Adrenal gland (tissue), 12 donors: ENCODE results near the gene FAS. TPM values are rescaled to one million over a fixed set of nuclear protein-coding genes. Genes with fewer than 3 reads are reported as not detected.
A peak's percentile ranks its signal among the peaks of the same experiment; 100 is the strongest.

ENCODE experiments used
- DNase-seq, 7 donors: peaks; one replicate each; pipeline ENCODE4 v3.0.0-alpha.2; 2019 to 2020
- H3K27ac ChIP-seq, 5 donors: fragments of 200-600 bp; sonication (generic) in 4 of 5; 1 replicate in 3 of 5; 2 replicates in 2 of 5; pipeline versions ENCODE4 v1.5.1 to v1.8.0; 2016 to 2020; ENCODE audit warnings: mild to moderate bottlenecking in 1 of 5
- H3K27me3 ChIP-seq: fragments of 200-600 bp; 2 replicates; pipeline ENCODE4 v1.8.0; 2021
- H3K36me3 ChIP-seq, 2 donors: fragments of 200-600 bp; replicated peaks in 1 of 2; 1 replicate in 1 of 2; 2 replicates in 1 of 2; pipeline versions ENCODE4 v1.5.1 to v1.8.0; 2018 to 2022
- H3K4me1 ChIP-seq, 2 donors: fragments of 200-600 bp; replicated peaks in 1 of 2; 1 replicate in 1 of 2; 2 replicates in 1 of 2; pipeline versions ENCODE4 v1.5.1 to v1.8.0; 2018 to 2021
- H3K4me3 ChIP-seq, 4 donors: fragments of 200-600 bp; sonication (generic) in 3 of 4; one replicate each; pipeline ENCODE4 v1.5.1; 2016 to 2018
- H3K9me3 ChIP-seq, 3 donors: fragments of 200-600 bp; sonication (generic) in 1 of 3; replicated peaks in 1 of 3; 1 replicate in 2 of 3; 2 replicates in 1 of 3; pipeline versions ENCODE4 v1.5.1 to v1.8.0; 2016 to 2021
- POLR2A ChIP-seq, 2 donors: fragments of 450-650 bp; IDR thresholded peaks; one replicate each; pipeline ENCODE4 v1.6.1; 2017; ENCODE audit warnings: antibody characterized with exemption in 2 of 2, mild to moderate bottlenecking in 2 of 2, moderate library complexity in 1 of 2
- WGBS, 4 donors: extraction: QIAGEN DNeasy Blood & Tissue Kit in 2 of 4; methylation state at CpG; one replicate each; pipeline versions ENCODE4 v1.1.5 to v1.1.7; 2013 to 2017; 5-methylcytosine and 5-hydroxymethylcytosine counted together
- intact Hi-C, 2 donors: fragments of 100-400 bp; cut with DNase I; formaldehyde crosslinking; loops; one replicate each; pipeline versions ENCODE4 v1.14.1 to v1.15.0; 2022 to 2023
- polyA plus RNA-seq, 3 donors: library from polyadenylated mRNA; stranded (reverse); fragments of 200-250 nt in 2 of 3; fragments of 350-450 nt in 1 of 3; fragmentation: Illumina TruSeq in 1 of 3; extraction: RNeasy Lipid Tissue Mini Kit (QIAGEN cat#74804) in 1 of 3; gene quantifications; one replicate each; pipeline ENCODE4 v1.2.3, GENCODE V29; 2013 to 2014
- total RNA-seq, 9 donors: library from RNA; depleted of rRNA in 4 of 9; stranded (reverse); fragments of >200 nt in 4 of 9; fragments of 120-200 nt in 1 of 9; fragmentation: NEBNext Ultra II Directional in 1 of 9; extraction: Animal tissue kit (Norgen Biotek cat#: 25700) in 1 of 9; gene quantifications; one replicate each; pipeline versions ENCODE4 v1.1.0 to v1.2.4, GENCODE V29; 2013 to 2023
- TF ChIP-seq, protein P1 (sequence below), 6 experiments: fragments of 450-650 bp in 4 of 6; fragments of 200-600 bp in 2 of 6; sonication (generic) in 1 of 6; IDR thresholded peaks; 1 replicate in 5 of 6; 2 replicates in 1 of 6; pipeline versions ENCODE4 v1.5.1 to v1.8.0; 2016 to 2021; ENCODE audit warnings: antibody characterized with exemption in 6 of 6, mild to moderate bottlenecking in 2 of 6, moderate library complexity in 1 of 6
- donor health status: healthy with polysubstance abuse.
- donor health status: Bipolar disorder and iron deficiency.
- donor health status: DM: yes; HTN: yes; CAD: no.
- donor health status: DM: no; HTN: no; CAD: no.
- donor health status: DM: no; HTN: no; CAD: no.
- donor health status: DM: yes; HTN: yes; CAD: no.

The FAS gene
- total and polyA plus RNA-seq, 12 donors, result 9.8 to 236 (median 49.5) TPM

DNA sequence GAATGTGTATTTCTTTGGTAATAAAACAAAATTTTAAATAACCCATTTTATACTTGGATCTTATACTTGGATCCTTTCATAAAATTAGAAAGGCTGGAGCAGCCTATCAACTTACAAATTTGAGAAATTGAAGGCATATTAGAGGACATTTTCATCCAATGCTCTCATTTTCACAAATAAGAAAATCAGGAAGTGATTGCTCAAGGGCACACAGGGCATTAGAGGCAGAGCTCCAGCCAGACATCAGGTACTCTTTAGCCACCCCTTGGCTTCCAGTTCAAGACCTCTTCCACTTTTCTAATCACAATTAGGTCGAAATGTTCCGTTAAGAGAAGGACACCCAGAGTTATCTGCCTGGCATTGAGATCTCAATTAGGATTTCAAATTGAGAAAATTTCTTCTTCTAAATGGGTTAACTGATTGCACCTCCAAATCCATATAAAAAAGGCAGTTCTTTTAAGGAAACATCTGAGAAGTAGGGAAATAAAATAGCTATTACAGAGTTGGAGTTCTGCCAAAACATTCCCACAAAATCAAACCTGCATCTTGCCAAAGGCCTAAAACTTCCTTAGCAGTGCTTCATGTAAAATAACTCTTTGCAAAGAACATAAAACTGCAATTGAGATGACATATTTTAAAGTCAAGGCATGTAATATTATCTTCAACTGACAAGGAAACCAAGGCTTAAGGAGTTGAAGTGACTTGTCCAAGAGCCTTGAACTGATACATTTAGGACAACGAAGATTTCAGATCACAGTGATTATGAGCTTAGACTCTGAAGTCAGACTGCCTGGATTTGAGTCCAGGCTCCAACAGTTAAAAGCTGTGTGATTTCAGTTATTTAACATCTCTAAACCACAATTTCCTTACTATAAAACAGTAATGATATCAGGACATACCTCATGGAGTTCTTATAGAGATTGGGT, 40.4 kb upstream of the FAS start:
- H3K27ac ChIP-seq, result peak overlapping the region; percentile 20 to 85 (median 63)
- no peak for DNase-seq
- intact Hi-C loops, result no loop called here
- no peaks in the 10 kb centered on the region for H3K27me3 ChIP-seq
- no peaks in the 10 kb centered on the region for H3K36me3 ChIP-seq
- TF ChIP-seq POLR2A (IDR thresholded peaks at IDR 0.05), result no peak
- TF ChIP-seq, protein P1, sequence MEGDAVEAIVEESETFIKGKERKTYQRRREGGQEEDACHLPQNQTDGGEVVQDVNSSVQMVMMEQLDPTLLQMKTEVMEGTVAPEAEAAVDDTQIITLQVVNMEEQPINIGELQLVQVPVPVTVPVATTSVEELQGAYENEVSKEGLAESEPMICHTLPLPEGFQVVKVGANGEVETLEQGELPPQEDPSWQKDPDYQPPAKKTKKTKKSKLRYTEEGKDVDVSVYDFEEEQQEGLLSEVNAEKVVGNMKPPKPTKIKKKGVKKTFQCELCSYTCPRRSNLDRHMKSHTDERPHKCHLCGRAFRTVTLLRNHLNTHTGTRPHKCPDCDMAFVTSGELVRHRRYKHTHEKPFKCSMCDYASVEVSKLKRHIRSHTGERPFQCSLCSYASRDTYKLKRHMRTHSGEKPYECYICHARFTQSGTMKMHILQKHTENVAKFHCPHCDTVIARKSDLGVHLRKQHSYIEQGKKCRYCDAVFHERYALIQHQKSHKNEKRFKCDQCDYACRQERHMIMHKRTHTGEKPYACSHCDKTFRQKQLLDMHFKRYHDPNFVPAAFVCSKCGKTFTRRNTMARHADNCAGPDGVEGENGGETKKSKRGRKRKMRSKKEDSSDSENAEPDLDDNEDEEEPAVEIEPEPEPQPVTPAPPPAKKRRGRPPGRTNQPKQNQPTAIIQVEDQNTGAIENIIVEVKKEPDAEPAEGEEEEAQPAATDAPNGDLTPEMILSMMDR (IDR thresholded peaks at IDR 0.05), result no peak
- 24 to 57% (median 38%) methylated on average over 3 of the region's 3 CpGs for WGBS, 4 donors
- peaks cover 15 to 30% of the 10 kb centered on the region in 2 donors for H3K4me1 ChIP-seq
- peak overlapping the region in 1 of 4 donors; percentile 22 for H3K4me3 ChIP-seq
- H3K9me3 ChIP-seq, result no peaks in the 10 kb centered on the region

DNA sequence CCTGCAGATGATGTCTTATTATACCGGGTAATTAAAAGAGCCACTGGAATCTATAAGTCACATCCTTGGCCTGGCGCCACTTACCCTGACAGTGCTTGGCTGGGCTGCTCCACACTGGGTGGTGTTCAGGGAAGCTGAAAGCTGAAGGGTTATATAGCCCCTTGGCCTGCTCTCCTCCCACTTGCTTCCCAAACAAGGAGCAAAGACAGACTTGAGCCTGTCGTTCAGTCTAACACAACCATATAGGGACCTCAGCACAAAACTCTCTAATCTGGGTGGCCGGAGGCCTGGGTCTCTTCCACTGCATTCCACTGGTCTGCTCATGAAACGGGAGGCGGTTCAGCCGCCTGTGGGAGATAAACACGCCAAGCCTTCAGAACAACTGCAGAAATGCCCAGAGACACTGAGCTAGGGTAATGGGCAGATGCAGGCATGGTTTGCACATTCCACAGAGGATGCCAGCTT, 37.9 kb upstream of the FAS start, which contains the start of gene ACTA2:
TSS of gene ACTA2 (minus strand) at position 127 of the 465 bp plus-strand sequence. CDS start 3,843 bp downstream, outside the sequence.
- H3K36me3 ChIP-seq, result no peaks in the 10 kb centered on the region
- intact Hi-C loops, result no loop called here
- no peaks in the 10 kb centered on the region for H3K27me3 ChIP-seq
- peak within 1 kb of the TSS in 4 of 5 donors; percentile 56 to 85 (median 68) for H3K27ac ChIP-seq
- H3K4me1 ChIP-seq, result peaks cover 15 to 30% of the 10 kb centered on the region in 2 donors
- WGBS, 4 donors, result 72 to 79% (median 76%) methylated on average over 7 to 8 of the region's 8 CpGs
- TF ChIP-seq POLR2A (IDR thresholded peaks at IDR 0.05), result peak in 1 of 2 donors; percentile 20
- TF ChIP-seq, protein P1 (IDR thresholded peaks at IDR 0.05), result no peak
- H3K9me3 ChIP-seq, result no peaks in the 10 kb centered on the region
- DNase-seq, result peak in 5 of 7 donors; percentile 43 to 83 (median 51)
- H3K4me3 ChIP-seq, result peak within 1 kb of the TSS in 1 of 4 donors; percentile 22

DNA sequence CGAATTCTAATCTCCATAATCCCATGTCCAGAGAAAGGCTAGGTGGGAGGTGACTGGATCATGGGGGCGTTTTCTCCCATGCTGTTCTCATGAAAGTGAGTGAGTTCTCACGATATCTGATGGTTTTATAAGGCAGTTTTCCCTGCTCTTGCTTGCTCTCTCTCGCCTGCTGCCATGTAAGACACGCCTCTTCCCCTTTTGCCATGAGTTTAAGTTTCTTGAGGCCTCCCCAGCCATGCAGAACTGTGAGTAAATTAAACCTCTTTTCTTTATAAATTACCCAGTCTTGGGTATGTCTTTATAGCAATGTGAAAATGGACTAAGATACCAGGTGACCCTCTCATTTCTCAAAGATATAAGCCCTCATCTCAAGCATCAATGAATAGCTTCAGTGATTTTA, 36.9 kb upstream of the FAS start:
- no peak overlapping the region for H3K4me3 ChIP-seq
- H3K4me1 ChIP-seq, result peaks cover 15 to 30% of the 10 kb centered on the region in 2 donors
- no peaks in the 10 kb centered on the region for H3K27me3 ChIP-seq
- H3K36me3 ChIP-seq, result no peaks in the 10 kb centered on the region
- 86 to 97% (median 94%) methylated on average over 5 of the region's 5 CpGs for whole genome bisulfite sequencing, 4 donors
- peak overlapping the region in 2 of 5 donors; percentile 45 to 73 for H3K27ac ChIP-seq
- TF ChIP-seq, protein P1 (IDR thresholded peaks at IDR 0.05), result no peak
- TF ChIP-seq POLR2A (IDR thresholded peaks at IDR 0.05), result no peak
- no peaks in the 10 kb centered on the region for H3K9me3 ChIP-seq
- DNase-seq, result no peak
- intact Hi-C loops, result no loop called here

DNA sequence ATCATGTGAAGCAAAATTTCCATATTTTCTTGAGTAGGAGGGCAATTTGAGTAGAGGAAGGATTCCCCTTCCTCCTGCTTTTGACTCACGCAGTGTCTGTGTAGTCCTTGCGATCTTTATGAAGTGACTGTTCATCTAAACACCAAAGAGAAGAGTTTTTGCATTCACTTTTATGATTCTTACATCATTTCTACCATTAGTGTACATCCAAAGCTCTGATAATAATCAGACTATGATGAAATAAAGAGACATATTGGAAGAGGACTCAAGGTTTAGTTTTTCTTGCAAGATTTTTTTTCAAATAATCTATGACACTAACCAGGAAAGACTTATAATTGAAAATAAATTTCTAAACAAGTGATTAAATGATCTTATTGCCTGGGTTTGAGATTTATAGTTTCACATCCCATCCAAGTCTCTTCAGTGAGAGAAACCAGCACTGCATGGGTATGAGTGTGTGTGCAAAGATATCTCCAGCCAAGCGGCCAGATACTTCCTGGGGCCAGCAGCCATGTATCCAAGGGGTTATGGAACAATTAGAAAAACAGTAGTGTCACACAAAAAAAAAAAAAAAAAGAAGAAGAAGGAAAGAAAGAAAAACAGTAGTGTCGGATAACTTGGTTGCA, 36.0 kb upstream of the FAS start:
- WGBS, 4 donors, result 81 to 91% (median 90%) methylated on average over 4 of the region's 4 CpGs

More for the DNA sequence above, 36.0 kb upstream of the FAS start:
- Histone ChIP-seq H3K27ac (no peak overlapping the region), H3K36me3 (no peaks in the 10 kb centered on the region), H3K27me3 (no peaks in the 10 kb centered on the region), H3K4me3 (no peak overlapping the region), H3K9me3 (no peaks in the 10 kb centered on the region), H3K4me1 (peaks cover 15 to 26% of the 10 kb centered on the region in 2 donors)
- TF ChIP-seq POLR2A (IDR thresholded peaks at IDR 0.05), result no peak
- TF ChIP-seq, protein P1 (IDR thresholded peaks at IDR 0.05), result no peak
- DNase-seq, result no peak
- intact Hi-C loops, result no loop called here
